ENCODE data around the gene PPEF2. TPM values are rescaled to one million over a fixed set of nuclear protein-coding genes. Genes with fewer than 3 reads are reported as not detected.
"Not testable (repeated sequence)": the region's sequence is repeated elsewhere in the genome, so short reads cannot be mapped to it uniquely, and the experiment has no call there.

The PPEF2 gene
- total RNA-seq, 2 donors from 2014 or later, result not detected

GRCh38 chr4:75849461-75849860 lies 52.8 kb downstream of the PPEF2 start:
- 72 to 83% methylated on average over 6 of the region's 6 CpGs for WGBS, 2 donors
- no peak for DNase-seq

GRCh38 chr4:75848891-75849290 lies 53.4 kb downstream of the PPEF2 start:
- no peaks in the 10 kb centered on the region for H3K9me3 ChIP-seq
- TF ChIP-seq POLR2A (IDR thresholded peaks at IDR 0.05) (no peak), CTCF (IDR thresholded peaks at IDR 0.05) (no peak)
- H3K27ac ChIP-seq, result no peak overlapping the region
- no peaks in the 10 kb centered on the region for H3K36me3 ChIP-seq (replicated peaks in 1 of 2; ENCODE audit: insufficient read depth in 1 of 2, low read depth in 2 of 2)
- H3K4me1 ChIP-seq, result peaks cover 7% of the 10 kb centered on the region
- H3K27me3 ChIP-seq, result no peaks in the 10 kb centered on the region
- 60 to 72% methylated on average over 4 of the region's 4 CpGs for WGBS, 2 donors
- ATAC-seq, result no peak
- intact Hi-C loops (cut with DNase I), result no loop called here
- DNase-seq, result no peak
- no peak overlapping the region for H3K4me3 ChIP-seq

More at GRCh38 chr4:75849461-75849860, 52.8 kb downstream of the PPEF2 start:
- Histone ChIP-seq H3K36me3 (replicated peaks in 1 of 2; ENCODE audit: insufficient read depth in 1 of 2, low read depth in 2 of 2) (no peaks in the 10 kb centered on the region), H3K4me1 (peaks cover 7% of the 10 kb centered on the region), H3K4me3 (no peak overlapping the region), H3K9me3 (no peaks in the 10 kb centered on the region), H3K27ac (no peak overlapping the region), H3K27me3 (no peaks in the 10 kb centered on the region)
- TF ChIP-seq POLR2A (IDR thresholded peaks at IDR 0.05) (no peak), CTCF (IDR thresholded peaks at IDR 0.05) (no peak)
- ATAC-seq, result no peak
- intact Hi-C loops (cut with DNase I), result no loop called here

- peak; percentile 34 to 67 (median 42) for DNase-seq
- peak; percentile 41 to 81 (median 70) for TF ChIP-seq CTCF (IDR thresholded peaks at IDR 0.05)
- H3K4me3 ChIP-seq; H3K27ac ChIP-seq; H3K4me1 ChIP-seq; H3K36me3 ChIP-seq (replicated peaks in 1 of 2; ENCODE audit: insufficient read depth in 1 of 2, low read depth in 2 of 2); H3K9me3 ChIP-seq; H3K27me3 ChIP-seq; intact Hi-C loops (cut with DNase I): not testable (repeated sequence)
- 17 to 18% methylated on average over 14 of the region's 14 CpGs for WGBS, 2 donors
- peak; percentile 92 for ATAC-seq
These were observed 54.0 kb downstream of the PPEF2 start for GRCh38 chr4:75848171-75848760.

GRCh38 chr4:75845992-75846391 lies 56.3 kb downstream of the PPEF2 start:
- no peaks in the 10 kb centered on the region for H3K36me3 ChIP-seq (replicated peaks in 1 of 2; ENCODE audit: insufficient read depth in 1 of 2, low read depth in 2 of 2)
- H3K27me3 ChIP-seq, result no peaks in the 10 kb centered on the region
- peaks cover 7% of the 10 kb centered on the region for H3K4me1 ChIP-seq
- intact Hi-C loops (cut with DNase I), result no loop called here
- H3K9me3 ChIP-seq, result no peaks in the 10 kb centered on the region
- no peak overlapping the region for H3K27ac ChIP-seq
- no peak overlapping the region for H3K4me3 ChIP-seq
- no peak for DNase-seq
- no peak for TF ChIP-seq CTCF (IDR thresholded peaks at IDR 0.05)
- 68 to 73% methylated on average over 2 of the region's 2 CpGs for WGBS, 2 donors
- no peak for ATAC-seq

- Histone ChIP-seq H3K9me3 (no peaks in the 10 kb centered on the region), H3K4me1 (peaks cover 7% of the 10 kb centered on the region), H3K27me3 (no peaks in the 10 kb centered on the region), H3K36me3 (replicated peaks in 1 of 2; ENCODE audit: insufficient read depth in 1 of 2, low read depth in 2 of 2) (no peaks in the 10 kb centered on the region), H3K4me3 (no peak overlapping the region), H3K27ac (no peak overlapping the region)
- ATAC-seq (peak; percentile 47), DNase-seq (peak in 1 of 4 donors; percentile 28)
- 91 to 97% methylated on average over 3 of the region's 3 CpGs for WGBS, 2 donors
- TF ChIP-seq CTCF (IDR thresholded peaks at IDR 0.05), result no peak
- TF ChIP-seq POLR2A (IDR thresholded peaks at IDR 0.05), result no peak
- intact Hi-C loops (cut with DNase I), result no loop called here
These were observed 58.0 kb downstream of the PPEF2 start for GRCh38 chr4:75844151-75844662.
